NCI-H748 (cell line): Measurements from ENCODE around the gene PRX.
"Not testable (repeated sequence)": the region's sequence is repeated elsewhere in the genome, so short reads cannot be mapped to it uniquely, and the experiment has no call there.

Experiments used
- DNase-seq: peaks from one replicate; lab custom pipeline; 2025; ENCODE audit not compliant: unreplicated experiment; lab: John Stamatoyannopoulos, UW

PRX gene

DNA sequence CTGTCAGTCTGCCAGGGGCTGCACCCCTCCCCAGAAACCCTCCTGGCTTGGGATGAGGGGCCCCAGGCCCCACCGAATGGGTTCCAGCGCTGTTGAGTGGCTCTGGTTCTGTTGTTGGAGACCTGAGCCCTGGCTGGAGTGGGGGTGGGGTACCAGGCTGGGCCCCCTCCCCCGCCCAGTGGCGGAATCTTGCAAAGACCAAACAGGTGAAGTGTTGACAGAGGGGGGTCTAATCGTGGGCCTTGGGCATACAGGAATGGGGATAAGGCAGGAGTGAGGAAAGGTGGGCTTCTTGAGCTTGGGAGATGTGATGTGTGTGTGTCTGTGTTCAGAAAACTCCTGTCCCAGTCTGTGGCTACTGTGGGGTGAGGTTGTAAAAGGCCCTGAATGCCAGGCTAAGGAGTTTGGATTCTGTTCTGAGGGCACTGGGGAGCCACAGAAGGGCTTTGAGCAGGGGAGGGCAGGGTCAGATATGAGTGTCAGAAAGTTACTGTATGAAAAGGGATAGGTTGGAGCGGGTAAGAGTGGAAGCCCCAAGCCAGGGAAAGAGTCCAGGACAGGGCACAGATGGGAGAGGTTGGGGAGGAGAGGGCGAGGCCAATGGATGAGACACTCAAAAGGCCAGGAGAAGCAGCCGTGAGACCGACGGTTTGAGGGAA, 23.0 kb downstream of the PRX start, which contains the start of gene HIPK4:
HIPK4 (minus strand) TSS at position 98 of the 659 bp plus-strand sequence. CDS start 279 bp downstream, outside the sequence.
- DNase-seq = no peak

DNA sequence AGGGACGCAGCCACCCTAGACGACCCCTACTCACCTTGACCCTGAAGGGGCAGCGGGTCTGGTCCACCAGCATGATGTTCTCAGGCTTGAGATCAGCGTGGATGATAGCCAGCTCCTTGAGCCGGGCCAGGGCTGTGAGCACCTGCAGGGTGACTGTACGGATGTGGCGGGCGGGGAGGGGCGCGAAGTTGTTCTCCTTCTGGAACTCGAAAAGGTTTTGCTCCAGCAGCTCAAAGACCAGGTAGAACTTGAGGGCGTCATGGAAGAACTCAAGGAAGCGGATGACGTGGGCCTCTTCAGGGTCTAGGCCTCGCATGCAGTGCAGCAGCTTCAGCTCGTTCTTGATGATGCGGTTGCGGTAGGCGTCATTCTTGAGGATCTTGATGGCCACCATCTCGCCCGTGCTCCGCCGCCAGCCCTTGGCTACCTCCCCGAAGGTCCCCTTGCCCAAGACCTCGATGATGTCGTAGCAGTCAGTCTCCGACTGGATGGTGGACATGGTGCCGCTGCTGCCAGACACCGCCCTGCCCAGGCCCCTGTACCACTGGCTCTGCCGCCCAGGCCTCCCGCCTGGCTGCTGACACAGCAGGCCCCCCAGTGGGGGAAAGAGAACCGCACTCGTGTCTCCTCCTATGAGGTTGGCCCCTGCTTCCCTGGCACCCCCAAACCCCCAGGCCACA, 23.6 kb downstream of the PRX start:
- no peak for DNase-seq

- no peak for DNase-seq
Measured at GRCh38 chr19:40388481-40388880, 24.7 kb downstream of the PRX start.

DNA sequence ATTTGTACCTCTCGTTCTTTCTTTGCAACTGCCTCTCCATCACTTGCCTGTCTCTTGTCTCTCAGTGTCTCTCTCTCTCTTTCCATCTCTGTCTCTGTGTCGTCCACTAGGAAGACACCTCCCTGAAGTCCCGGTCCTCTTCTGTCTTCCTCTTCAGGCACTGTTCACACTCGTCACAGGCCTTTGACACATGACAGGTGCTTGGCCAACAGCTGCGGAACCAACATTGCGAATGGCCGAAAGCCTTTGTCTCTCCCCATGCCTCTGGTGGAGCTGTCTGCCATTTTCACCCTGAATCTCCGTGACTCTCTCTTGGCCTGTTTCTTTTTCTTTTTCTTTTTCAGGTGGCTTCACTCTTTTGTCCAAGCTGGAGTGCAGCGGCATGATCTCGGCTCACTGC, 26.0 kb downstream of the PRX start:
- DNase-seq = no peak

- no peak for DNase-seq
Measured at GRCh38 chr19:40383668-40384248, 29.4 kb downstream of the PRX start.

DNA sequence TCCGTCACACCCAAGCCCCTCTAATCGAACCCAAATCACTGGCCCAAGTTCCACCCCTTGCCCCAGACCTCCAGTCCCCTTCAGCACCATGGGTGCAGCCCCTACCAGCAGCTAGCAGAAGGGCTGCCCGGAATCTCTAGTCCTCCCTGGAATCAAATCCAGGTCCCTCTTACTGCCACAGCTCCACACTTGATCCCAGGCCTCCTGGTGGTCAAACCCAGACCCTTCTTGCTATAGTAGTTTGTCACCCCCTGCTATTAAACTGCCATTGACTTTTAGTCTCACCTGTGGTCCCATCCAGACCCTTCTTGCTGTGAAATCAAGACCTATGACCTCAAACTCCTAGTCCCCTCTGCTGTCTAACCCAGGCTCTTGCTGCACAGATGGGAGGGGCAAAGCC, 31.9 kb downstream of the PRX start:
- DNase-seq = no peak

GRCh38 chr19:40380199-40381037, 32.8 kb downstream of the PRX start:
- no peak for DNase-seq

DNA sequence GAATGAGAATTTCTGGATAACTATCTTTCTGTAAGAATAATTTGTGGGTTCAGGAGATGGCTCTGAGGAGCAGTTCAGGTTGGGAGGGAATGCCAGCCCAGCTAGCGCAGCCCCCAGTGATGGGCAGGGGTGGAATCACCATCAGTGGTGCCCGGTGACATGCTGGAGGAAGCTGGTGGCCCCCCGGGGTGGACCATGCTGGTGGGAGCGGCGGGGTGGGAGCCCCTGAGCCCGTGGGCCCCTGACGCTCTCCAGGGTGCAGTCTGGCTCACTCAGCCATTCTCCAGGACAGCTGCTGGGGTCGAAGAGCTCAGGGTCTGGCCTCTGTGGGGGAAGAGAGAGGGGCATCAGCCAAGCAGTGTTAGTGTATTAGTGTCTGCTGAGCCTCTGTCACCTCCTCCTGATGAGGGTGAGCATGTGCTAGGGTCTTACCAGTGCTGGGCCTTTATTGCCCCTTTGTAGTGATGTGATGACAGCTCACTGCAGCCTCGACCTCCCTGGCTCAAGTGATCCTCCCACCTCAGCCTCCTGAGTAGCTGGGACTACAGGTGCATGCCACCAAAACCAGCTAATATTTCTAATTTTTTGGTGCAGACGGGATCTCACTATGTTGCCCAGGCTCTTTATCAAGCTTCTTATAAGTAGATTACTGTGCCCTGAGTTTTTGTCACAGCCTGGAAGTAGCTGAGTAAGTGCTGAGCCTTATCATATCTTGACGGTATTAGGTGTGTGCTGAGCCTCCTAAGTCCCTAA, 33.6 kb downstream of the PRX start:
- no peak for DNase-seq

DNA sequence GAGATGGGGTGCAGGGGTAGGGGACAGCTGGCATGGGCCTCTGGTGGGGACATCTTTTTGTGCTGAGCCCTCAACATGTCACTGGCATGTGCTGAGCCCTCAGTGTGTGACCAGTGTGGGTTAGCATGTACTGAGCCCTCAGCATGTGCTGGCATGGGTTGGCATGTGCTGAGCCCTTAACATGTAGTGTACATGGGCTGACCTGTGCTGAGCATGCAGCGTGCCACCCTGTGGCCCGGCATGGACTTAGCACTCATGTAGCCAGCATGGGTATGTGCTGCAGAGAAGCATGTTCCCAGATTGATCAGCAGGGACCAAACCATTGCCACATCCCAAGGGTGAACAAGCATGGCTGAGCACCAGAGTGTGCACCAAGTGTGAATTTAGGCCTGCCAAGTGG, 34.7 kb downstream of the PRX start:
- DNase-seq = no peak

- DNase-seq = no peak
Measured at GRCh38 chr19:40377876-40378385, 35.2 kb downstream of the PRX start.

DNA sequence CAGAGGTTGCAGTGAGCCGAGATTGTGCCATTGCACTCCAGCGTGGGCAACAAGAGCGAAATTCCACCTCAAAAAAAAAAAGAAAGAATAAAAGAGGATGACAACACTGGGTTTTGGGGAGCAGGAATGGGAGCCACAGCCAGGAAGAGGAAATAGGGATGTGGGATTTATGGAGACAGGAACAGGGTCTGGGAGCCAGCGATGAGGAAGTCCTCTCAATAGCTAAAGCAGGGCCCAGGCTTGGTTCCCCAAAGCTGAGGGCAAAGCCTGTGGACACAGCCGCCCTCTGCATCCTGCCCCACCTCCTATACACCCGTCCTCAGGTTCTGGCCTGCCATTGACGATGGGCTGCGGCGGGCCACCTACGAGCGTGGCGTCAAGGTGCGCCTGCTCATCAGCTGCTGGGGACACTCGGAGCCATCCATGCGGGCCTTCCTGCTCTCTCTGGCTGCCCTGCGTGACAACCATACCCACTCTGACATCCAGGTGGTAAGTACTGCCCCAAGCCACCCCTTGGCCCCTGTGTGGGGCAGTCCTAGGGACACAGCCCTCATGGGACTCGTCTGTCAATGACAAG, 36.8 kb downstream of the PRX start:
- no peak for DNase-seq

DNA sequence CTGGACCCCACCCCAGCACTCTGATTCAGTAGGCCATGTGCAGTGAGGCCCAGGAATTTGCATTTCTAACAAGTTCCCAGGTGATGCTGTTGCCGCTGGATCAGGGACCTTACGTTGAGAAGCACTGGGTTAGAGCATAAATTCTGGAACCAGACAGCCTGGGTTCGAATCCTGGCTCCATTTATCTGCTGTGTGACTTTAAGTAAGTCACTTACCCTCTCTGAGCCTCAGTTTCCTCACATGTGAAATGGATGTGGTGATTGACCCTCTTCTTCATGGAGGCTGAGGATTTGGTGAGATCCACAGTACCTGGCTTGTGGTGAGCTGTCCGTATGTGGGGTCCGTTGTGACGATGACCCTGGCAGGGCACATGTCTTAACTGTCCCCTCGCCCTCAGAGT, 39.1 kb downstream of the PRX start:
- DNase-seq = no peak

- DNase-seq = no peak
Measured at GRCh38 chr19:40371802-40372122, 41.4 kb downstream of the PRX start.

DNA sequence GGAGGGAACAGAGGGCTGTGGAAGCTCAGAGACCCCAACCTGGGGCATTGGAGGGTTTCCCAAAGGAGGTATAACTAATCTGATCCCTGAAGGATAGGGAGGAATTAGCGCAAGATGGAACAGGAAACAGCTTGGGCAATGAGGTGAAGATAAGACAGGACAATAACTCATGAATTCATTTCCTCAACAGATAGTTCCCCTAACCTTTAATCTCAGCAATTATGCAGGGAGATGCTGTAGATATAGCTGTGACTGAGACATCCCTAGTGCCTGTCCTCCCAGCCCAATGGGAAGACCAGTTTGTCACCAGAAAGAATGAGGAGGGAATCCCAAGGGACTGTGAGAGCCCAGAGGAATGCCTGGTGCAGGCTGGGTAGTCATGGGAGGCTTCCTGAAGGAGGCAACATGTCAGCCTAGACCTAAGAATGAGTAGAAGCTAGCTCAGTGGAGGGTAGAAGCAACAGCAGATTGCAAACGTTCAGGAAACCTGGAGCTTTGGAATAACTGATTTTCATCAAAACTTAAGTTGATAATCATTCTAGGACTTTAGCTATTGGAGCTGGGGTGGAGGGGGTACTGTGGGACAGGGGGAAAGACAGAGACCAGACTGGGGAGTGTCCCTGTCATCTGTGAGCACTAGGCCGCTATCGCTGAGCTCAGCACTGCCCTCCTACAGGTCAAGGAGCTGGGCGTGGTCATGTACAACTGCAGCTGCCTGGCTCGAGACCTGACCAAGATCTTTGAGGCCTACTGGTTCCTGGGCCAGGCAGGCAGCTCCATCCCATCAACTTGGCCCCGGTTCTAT, 42.0 kb downstream of the PRX start:
- no peak for DNase-seq

GRCh38 chr19:40370253-40370652, 42.9 kb downstream of the PRX start:
- DNase-seq = not testable (repeated sequence)

GRCh38 chr19:40369797-40370196, 43.4 kb downstream of the PRX start:
- DNase-seq = no peak

- DNase-seq = no peak
Measured at GRCh38 chr19:40367577-40368434, 45.4 kb downstream of the PRX start.

- no peak for DNase-seq
Measured at GRCh38 chr19:40366697-40367561, 46.2 kb downstream of the PRX start.
